Endothelial cell of umbilical vein (primary cell): ENCODE results near the gene ATP10B. TPM values are rescaled to one million over a fixed set of nuclear protein-coding genes. Genes with fewer than 3 reads are reported as not detected.

Experiments
- BruUV-seq: library from RNA; stranded (reverse); fragments of 400-500 nt; replicated peaks from 2 replicates; lab custom pipeline; 2021; lab: Mats Ljungman, UMichigan
- CTCF ChIA-PET: fragments of 300-600, 350-600 bp; sonication (Branson Sonifier 250); formaldehyde crosslinking; loops from one replicate; lab custom pipeline; 2021; ENCODE audit warnings: antibody characterized with exemption, inconsistent platforms; lab: Charles Lee
- POLR2A ChIA-PET: fragments of 300-600, 350-600 bp; sonication (Branson Sonifier 250); formaldehyde crosslinking; loops from one replicate; lab custom pipeline; 2021; ENCODE audit warnings: antibody characterized with exemption, inconsistent platforms; lab: Charles Lee
- DNase-seq: peaks from one replicate; pipeline ENCODE4 v3.0.0-alpha.2; 2011; ENCODE audit warnings: low read depth, low spot score
- FAIRE-seq: peaks from 2 replicates; lab custom pipeline; 2011; peaks lifted over from hg19 to GRCh38; lab: Jason Lieb, UNC
- H2AFZ ChIP-seq: 2 replicates; pipeline ENCODE4 v1.6.0; 2012; ENCODE audit warnings: low read depth, low read length, control low read depth, inconsistent platforms
- H3K27ac ChIP-seq: 2 replicates; pipeline ENCODE4 v1.5.1; 2011; ENCODE audit warnings: low read depth, mild to moderate bottlenecking, control low read depth, low read length, moderate library complexity; ENCODE audit not compliant: insufficient read depth
- H3K27me3 ChIP-seq, 2 experiments: 2 replicates each; pipeline versions ENCODE4 v1.6.0 to v1.6.1; 2011; ENCODE audit warnings: low read length in 2 of 2, mixed read lengths in 1 of 2; ENCODE audit not compliant: control insufficient read depth in 2 of 2, insufficient read depth in 2 of 2
- H3K36me3 ChIP-seq, 2 experiments: 2 replicates in 1 of 2; 3 replicates in 1 of 2; pipeline ENCODE4 v1.5.1; 2011; ENCODE audit warnings: low read length in 2 of 2, mild to moderate bottlenecking in 1 of 2, moderate library complexity in 1 of 2; ENCODE audit not compliant: control insufficient read depth in 2 of 2, insufficient read depth in 2 of 2; ENCODE audit errors: extremely low read depth in 1 of 2
- H3K4me1 ChIP-seq: 3 replicates; pipeline ENCODE4 v1.5.1; 2011; ENCODE audit warnings: mild to moderate bottlenecking, low read length; ENCODE audit not compliant: control insufficient read depth, insufficient read depth; ENCODE audit errors: extremely low read depth
- H3K4me2 ChIP-seq: 2 replicates; pipeline ENCODE4 v1.6.1; 2011; ENCODE audit warnings: low read length, control low read depth, mixed read lengths; ENCODE audit not compliant: insufficient read depth
- H3K4me3 ChIP-seq, 3 experiments: fragments of 200-600 bp in 1 of 3; sonication (generic), shearing (Covaris generic) in 1 of 3; replicated peaks in 1 of 3; 2 replicates each; pipeline ENCODE4 v1.5.1; 2011 to 2016; ENCODE audit warnings: control low read depth in 3 of 3, low read length in 3 of 3, mild to moderate bottlenecking in 2 of 3, inconsistent platforms in 1 of 3, low read depth in 1 of 3, moderate library complexity in 1 of 3; ENCODE audit not compliant: insufficient read depth in 1 of 3
- H3K79me2 ChIP-seq: 2 replicates; pipeline ENCODE4 v1.6.0; 2012; ENCODE audit warnings: low read length, inconsistent platforms; ENCODE audit not compliant: control insufficient read depth, insufficient read depth
- H3K9ac ChIP-seq: replicated peaks from 2 replicates; pipeline ENCODE3; 2011; ENCODE audit warnings: low read length, control low read depth; ENCODE audit not compliant: insufficient read depth; ENCODE audit errors: extremely low read depth
- H3K9me1 ChIP-seq: replicated peaks from 3 replicates; pipeline ENCODE4 v1.6.0; 2011; ENCODE audit warnings: mild to moderate bottlenecking, low read length; ENCODE audit not compliant: control insufficient read depth, insufficient read depth; ENCODE audit errors: extremely low read depth
- H3K9me3 ChIP-seq: replicated peaks from 2 replicates; pipeline ENCODE4 v1.5.1; 2012; ENCODE audit warnings: low read length, inconsistent platforms; ENCODE audit not compliant: control insufficient read depth, insufficient read depth
- H4K20me1 ChIP-seq: replicated peaks from 2 replicates; pipeline ENCODE3; 2011; ENCODE audit warnings: mild to moderate bottlenecking, low read length; ENCODE audit not compliant: control insufficient read depth, insufficient read depth; ENCODE audit errors: extremely low read depth
- EZH2 ChIP-seq: IDR thresholded peaks from 2 replicates; pipeline ENCODE4 v1.6.1; 2012; ENCODE audit warnings: borderline replicate concordance, low read depth, mild to moderate bottlenecking, moderate library complexity, low read length, inconsistent platforms; ENCODE audit not compliant: severe bottlenecking
- JUN ChIP-seq: IDR thresholded peaks from 2 replicates; pipeline ENCODE4 v1.6.1; 2011; ENCODE audit warnings: borderline replicate concordance, low read depth; ENCODE audit not compliant: insufficient read length, insufficient read depth
- MYC ChIP-seq: IDR thresholded peaks from one replicate; pipeline ENCODE4 v1.6.1; 2011; ENCODE audit warnings: mild to moderate bottlenecking, low read depth, low read length
- dilution Hi-C: fragments of 300-500 bp; cut with MboI; formaldehyde crosslinking; loops from one replicate; pipeline ENCODE4 v1.15.0; 2019; ENCODE audit warnings: low sequenced_read_pairs; ENCODE audit not compliant: extremely low pct_ligation_motif_present
- intact Hi-C: fragments of 100-400 bp; cut with micrococcal nuclease; formaldehyde crosslinking; loops from one replicate; pipeline ENCODE4 v1.10.0; 2022
- polyA plus RNA-seq, 4 experiments: library from polyadenylated mRNA; depleted of rRNA in 3 of 4; stranded (reverse) in 3 of 4; unstranded in 1 of 4; fragments of >200 nt; gene quantifications; 2 replicates each; pipeline versions ENCODE4 v1.2.1 to v1.2.3, GENCODE V29; 2011 to 2012; ENCODE audit warnings: missing spikeins in 1 of 4
- total RNA-seq: library from RNA; stranded (reverse); gene quantifications from 2 replicates; pipeline ENCODE4 v1.2.3, GENCODE V29; 2021
- TF ChIP-seq, protein P1 (sequence below), 2 donors: IDR thresholded peaks; 1 replicate in 1 of 2; 2 replicates in 1 of 2; pipeline ENCODE4 v1.5.1; 2011; ENCODE audit warnings: low read length in 2 of 2, mild to moderate bottlenecking in 2 of 2, moderate library complexity in 2 of 2, control low read depth in 1 of 2, inconsistent platforms in 1 of 2, low read depth in 1 of 2; ENCODE audit not compliant: insufficient read depth in 1 of 2; ENCODE audit errors: extremely low read depth in 1 of 2
- TF ChIP-seq, protein P2 (sequence below): IDR thresholded peaks from 2 replicates; pipeline ENCODE4 v1.6.1; 2011; ENCODE audit not compliant: insufficient read depth, insufficient read length

Gene ATP10B
- total and polyA plus RNA-seq, 2 donors (not counting 3 experiments of a cell fraction or from before 2014, with no cell fraction given) = not detected

DNA sequence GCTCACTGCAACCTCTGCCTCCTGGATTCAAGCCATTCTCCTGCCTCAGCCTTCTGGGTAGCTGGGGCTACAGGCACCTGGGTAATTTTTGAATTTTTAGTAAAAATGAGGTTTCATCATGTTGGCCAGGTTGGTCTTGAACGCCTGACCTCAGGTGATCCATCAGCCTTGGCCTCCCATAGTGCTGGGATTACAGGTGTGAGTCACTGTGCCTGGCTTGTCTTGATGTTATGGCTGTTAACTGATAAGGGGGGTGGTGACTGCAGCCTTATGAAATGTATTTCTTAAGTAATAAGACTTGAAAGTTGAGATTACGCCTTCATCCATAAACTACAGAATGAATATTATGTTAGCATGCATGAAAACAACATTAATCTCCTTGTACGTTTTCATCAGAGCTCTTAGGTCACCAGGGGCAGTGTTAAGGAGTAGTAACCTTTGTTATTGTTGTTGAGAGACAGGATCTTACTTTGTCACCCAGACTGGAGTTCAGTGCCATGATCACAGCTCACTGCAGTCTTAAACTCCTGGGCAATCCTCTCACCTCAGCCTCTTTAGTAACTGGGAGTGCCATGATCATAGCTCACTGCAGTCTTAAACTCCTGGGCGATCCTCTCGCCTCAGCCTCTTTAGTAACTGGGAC lies 148.3 kb downstream of the ATP10B start:
- H3K27me3 ChIP-seq = no peaks in the 10 kb centered on the region
- no peak overlapping the region for H3K27ac ChIP-seq
- H3K9me3 ChIP-seq = no peaks in the 10 kb centered on the region
- ChIA-PET POLR2A (no interaction called here), CTCF (no interaction called here)
- no peaks in the 10 kb centered on the region for H3K36me3 ChIP-seq
- H3K79me2 ChIP-seq = no peaks in the 10 kb centered on the region
- DNase-seq = no peak
- no peaks in the 10 kb centered on the region for H3K4me1 ChIP-seq
- TF ChIP-seq, protein P1, sequence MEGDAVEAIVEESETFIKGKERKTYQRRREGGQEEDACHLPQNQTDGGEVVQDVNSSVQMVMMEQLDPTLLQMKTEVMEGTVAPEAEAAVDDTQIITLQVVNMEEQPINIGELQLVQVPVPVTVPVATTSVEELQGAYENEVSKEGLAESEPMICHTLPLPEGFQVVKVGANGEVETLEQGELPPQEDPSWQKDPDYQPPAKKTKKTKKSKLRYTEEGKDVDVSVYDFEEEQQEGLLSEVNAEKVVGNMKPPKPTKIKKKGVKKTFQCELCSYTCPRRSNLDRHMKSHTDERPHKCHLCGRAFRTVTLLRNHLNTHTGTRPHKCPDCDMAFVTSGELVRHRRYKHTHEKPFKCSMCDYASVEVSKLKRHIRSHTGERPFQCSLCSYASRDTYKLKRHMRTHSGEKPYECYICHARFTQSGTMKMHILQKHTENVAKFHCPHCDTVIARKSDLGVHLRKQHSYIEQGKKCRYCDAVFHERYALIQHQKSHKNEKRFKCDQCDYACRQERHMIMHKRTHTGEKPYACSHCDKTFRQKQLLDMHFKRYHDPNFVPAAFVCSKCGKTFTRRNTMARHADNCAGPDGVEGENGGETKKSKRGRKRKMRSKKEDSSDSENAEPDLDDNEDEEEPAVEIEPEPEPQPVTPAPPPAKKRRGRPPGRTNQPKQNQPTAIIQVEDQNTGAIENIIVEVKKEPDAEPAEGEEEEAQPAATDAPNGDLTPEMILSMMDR (IDR thresholded peaks at IDR 0.05; ENCODE audit: extremely low read depth in 1 of 2, insufficient read depth in 1 of 2, low read depth in 1 of 2, low read length in 2 of 2) = no peak
- no TSS peak for BruUV-seq
- dilution Hi-C loops = no loop called here
- H3K4me2 ChIP-seq = no peak overlapping the region
- no peak overlapping the region for H3K9ac ChIP-seq
- intact Hi-C loops = no loop called here
- H2AFZ ChIP-seq = no peak overlapping the region
- no peak overlapping the region for H3K4me3 ChIP-seq
- H4K20me1 ChIP-seq = no peaks in the 10 kb centered on the region
- no peak for FAIRE-seq
- no peaks in the 10 kb centered on the region for H3K9me1 ChIP-seq

DNA sequence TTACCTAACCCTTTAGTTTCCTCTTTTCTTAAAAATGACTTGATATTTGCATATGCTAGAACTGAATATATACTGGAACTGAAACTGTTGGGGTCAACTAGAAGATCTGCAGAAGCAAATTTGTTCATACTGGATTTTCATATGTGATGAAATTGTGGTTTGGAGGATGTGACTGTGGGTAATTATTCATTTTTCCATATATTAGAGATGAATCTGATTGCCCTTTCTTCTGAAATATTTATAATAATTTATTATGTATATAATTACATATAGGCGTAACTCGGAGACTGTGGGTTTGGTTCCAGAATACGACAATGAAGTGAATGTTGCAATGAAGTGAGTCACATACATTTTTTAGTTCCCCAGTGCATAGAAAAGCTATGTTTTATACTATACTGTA lies 149.1 kb downstream of the ATP10B start:
- Histone ChIP-seq H3K9ac (no peak overlapping the region), H3K79me2 (no peaks in the 10 kb centered on the region), H3K4me1 (no peaks in the 10 kb centered on the region), H3K27ac (no peak overlapping the region), H3K4me3 (no peak overlapping the region), H3K27me3 (no peaks in the 10 kb centered on the region), H3K9me1 (no peaks in the 10 kb centered on the region), H2AFZ (no peak overlapping the region), H3K9me3 (no peaks in the 10 kb centered on the region), H3K4me2 (no peak overlapping the region), H3K36me3 (no peaks in the 10 kb centered on the region), H4K20me1 (no peaks in the 10 kb centered on the region)
- intact Hi-C loops (no loop called here), dilution Hi-C loops (no loop called here)
- CTCF ChIA-PET = no interaction called here
- POLR2A ChIA-PET = no interaction called here
- DNase-seq = no peak
- no peak for FAIRE-seq
- TF ChIP-seq EZH2 (no peak), MYC (no peak), JUN (no peak)
- TF ChIP-seq, protein P1 (IDR thresholded peaks at IDR 0.05; ENCODE audit: extremely low read depth in 1 of 2, insufficient read depth in 1 of 2, low read depth in 1 of 2, low read length in 2 of 2) = no peak
- TF ChIP-seq, protein P2, sequence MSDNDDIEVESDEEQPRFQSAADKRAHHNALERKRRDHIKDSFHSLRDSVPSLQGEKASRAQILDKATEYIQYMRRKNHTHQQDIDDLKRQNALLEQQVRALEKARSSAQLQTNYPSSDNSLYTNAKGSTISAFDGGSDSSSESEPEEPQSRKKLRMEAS = no peak
- no TSS peak for BruUV-seq
